WTC11 (cell line): ENCODE results near the gene SH3GL3. TPM values are rescaled to one million over a fixed set of nuclear protein-coding genes. Genes with fewer than 3 reads are reported as not detected.

Experiments
- ATAC-seq: fragments of 200-7000 bp; cut with Tn5 transposase; 2 replicates; pipeline ENCODE4 v1.10.0; 2021; ENCODE audit warnings: mild to moderate bottlenecking, moderate library complexity
- CTCF ChIA-PET: fragments of 300-600 bp; sonication (Branson Sonifier 250); formaldehyde crosslinking; loops from one replicate; lab custom pipeline; 2021; ENCODE audit warnings: antibody characterized with exemption; lab: Charles Lee
- POLR2A ChIA-PET: fragments of 350-600 bp; sonication (Branson Sonifier 250); formaldehyde crosslinking; loops from one replicate; lab custom pipeline; 2021; ENCODE audit warnings: antibody characterized with exemption; lab: Charles Lee
- DNase-seq: peaks from one replicate; pipeline ENCODE4 v3.0.0; 2021; ENCODE audit warnings: low spot score
- H3K27ac Mint-ChIP-seq: 2 replicates; pipeline ENCODE4 v1.8.0; 2021; ENCODE audit warnings: mixed read lengths
- H3K27me3 Mint-ChIP-seq: 2 replicates; pipeline ENCODE4 v1.8.0; 2021; ENCODE audit warnings: low read depth, mild to moderate bottlenecking, moderate library complexity, mixed read lengths
- H3K36me3 Mint-ChIP-seq: 2 replicates; pipeline ENCODE4 v1.8.0; 2021; ENCODE audit warnings: mixed read lengths
- H3K4me1 Mint-ChIP-seq: 2 replicates; pipeline ENCODE4 v1.8.0; 2022; ENCODE audit warnings: mixed read lengths
- H3K4me3 Mint-ChIP-seq: 2 replicates; pipeline ENCODE4 v1.8.0; 2021; ENCODE audit warnings: mild to moderate bottlenecking, moderate library complexity, mixed read lengths
- H3K9me3 Mint-ChIP-seq: 2 replicates; pipeline ENCODE4 v1.8.0; 2021; ENCODE audit warnings: mixed read lengths
- EMX1 ChIP-seq: fragments of 250-450 bp; sonication (Bioruptor Pico); IDR thresholded peaks from 2 replicates; pipeline ENCODE4 v1.8.0; 2021; ENCODE audit warnings: mild to moderate bottlenecking
- ESRRA ChIP-seq: sonication (generic); formaldehyde crosslinking; IDR thresholded peaks from 2 replicates; pipeline ENCODE4 v1.8.1; 2022; ENCODE audit warnings: mild to moderate bottlenecking, missing genetic modification reagents, borderline replicate concordance
- ETV6 ChIP-seq: sonication (generic); formaldehyde crosslinking; IDR thresholded peaks from 2 replicates; pipeline ENCODE4 v1.8.1; 2022; ENCODE audit warnings: mild to moderate bottlenecking, missing genetic modification reagents
- FOXJ3 ChIP-seq: sonication (generic); formaldehyde crosslinking; IDR thresholded peaks from 2 replicates; pipeline ENCODE4 v1.9.0; 2021; ENCODE audit warnings: missing genetic modification reagents, mild to moderate bottlenecking, borderline replicate concordance
- FOXK1 ChIP-seq: sonication (generic); formaldehyde crosslinking; IDR thresholded peaks from 2 replicates; pipeline ENCODE4 v1.8.0; 2022; ENCODE audit warnings: mild to moderate bottlenecking, moderate library complexity, missing genetic modification reagents
- GRHL2 ChIP-seq: fragments of 250-450 bp; sonication (Bioruptor Pico); IDR thresholded peaks from 2 replicates; pipeline ENCODE4 v1.8.0; 2022; ENCODE audit warnings: mild to moderate bottlenecking, moderate library complexity; ENCODE audit not compliant: insufficient replicate concordance, severe bottlenecking
- IRF2 ChIP-seq: sonication (generic); formaldehyde crosslinking; IDR thresholded peaks from 2 replicates; pipeline ENCODE4 v1.8.0; 2022; ENCODE audit warnings: low read depth, missing genetic modification reagents, borderline replicate concordance
- JUN ChIP-seq: sonication (generic); formaldehyde crosslinking; IDR thresholded peaks from 2 replicates; pipeline ENCODE4 v1.8.0; 2023; ENCODE audit warnings: mild to moderate bottlenecking, missing genetic modification reagents
- KAT7 ChIP-seq: sonication (generic); formaldehyde crosslinking; IDR thresholded peaks from 2 replicates; pipeline ENCODE4 v1.8.1; 2023; ENCODE audit warnings: missing genetic modification reagents, mild to moderate bottlenecking, borderline replicate concordance
- NFE2L1 ChIP-seq: sonication (generic); formaldehyde crosslinking; IDR thresholded peaks from 2 replicates; pipeline ENCODE4 v1.8.1; 2023; ENCODE audit warnings: missing genetic modification reagents
- NR2C2 ChIP-seq: sonication (generic); formaldehyde crosslinking; IDR thresholded peaks from 2 replicates; pipeline ENCODE4 v1.8.0; 2022; ENCODE audit warnings: mild to moderate bottlenecking, missing genetic modification reagents
- NR3C1 ChIP-seq: sonication (generic); formaldehyde crosslinking; conservative IDR thresholded peaks from 2 replicates; pipeline ENCODE4 v1.8.1; 2023; ENCODE audit warnings: low read depth, mild to moderate bottlenecking, missing genetic modification reagents
- SMAD3 ChIP-seq: sonication (generic); formaldehyde crosslinking; IDR thresholded peaks from 2 replicates; pipeline ENCODE4 v1.8.0; 2022; ENCODE audit warnings: missing genetic modification reagents, mild to moderate bottlenecking, borderline replicate concordance
- SOX15 ChIP-seq: fragments of 250-450 bp; sonication (Bioruptor Pico); IDR thresholded peaks from 2 replicates; pipeline ENCODE4 v1.9.0; 2021; ENCODE audit warnings: mild to moderate bottlenecking
- TCF7 ChIP-seq: sonication (generic); formaldehyde crosslinking; IDR thresholded peaks from 2 replicates; pipeline ENCODE4 v1.8.0; 2022; ENCODE audit warnings: mild to moderate bottlenecking, low read depth, missing genetic modification reagents, moderate library complexity
- ZNF138 ChIP-seq: sonication (generic); formaldehyde crosslinking; conservative IDR thresholded peaks from 2 replicates; pipeline ENCODE4 v1.8.1; 2022; ENCODE audit warnings: mild to moderate bottlenecking, moderate library complexity, missing genetic modification reagents
- total RNA-seq: library from RNA; stranded (reverse); gene quantifications from 3 replicates; pipeline ENCODE4 v1.2.3, GENCODE V29; 2021
- TF ChIP-seq, protein P1 (sequence below): fragments of 250-450 bp; sonication (Bioruptor Pico); IDR thresholded peaks from 2 replicates; pipeline ENCODE4 v1.8.0; 2021; ENCODE audit warnings: mild to moderate bottlenecking
- TF ChIP-seq, protein P2 (sequence below): fragments of 250-450 bp; sonication (Bioruptor Pico); IDR thresholded peaks from 2 replicates; pipeline ENCODE4 v1.9.0; 2021; ENCODE audit warnings: moderate library complexity, mild to moderate bottlenecking, inconsistent platforms, borderline replicate concordance
- TF ChIP-seq, protein P3 (sequence below): fragments of 250-450 bp; sonication (Bioruptor Pico); IDR thresholded peaks from 2 replicates; pipeline ENCODE4 v1.9.0; 2021; ENCODE audit warnings: mild to moderate bottlenecking, borderline replicate concordance
- TF ChIP-seq, protein P4 (sequence below): sonication (generic); formaldehyde crosslinking; IDR thresholded peaks from 2 replicates; pipeline ENCODE4 v1.8.1; 2023; ENCODE audit warnings: mild to moderate bottlenecking, moderate library complexity, missing genetic modification reagents
- TF ChIP-seq, protein P5 (sequence below): fragments of 250-450 bp; sonication (Bioruptor Pico); IDR thresholded peaks from 2 replicates; pipeline ENCODE4 v1.9.0; 2021; ENCODE audit warnings: mild to moderate bottlenecking
- TF ChIP-seq, protein P6 (sequence below): sonication (generic); formaldehyde crosslinking; conservative IDR thresholded peaks from 2 replicates; pipeline ENCODE4 v1.8.1; 2022; ENCODE audit warnings: mild to moderate bottlenecking, missing genetic modification reagents
- TF ChIP-seq, protein P7 (sequence below): sonication (generic); formaldehyde crosslinking; conservative IDR thresholded peaks from 2 replicates; pipeline ENCODE4 v1.8.1; 2023; ENCODE audit warnings: mild to moderate bottlenecking, low read depth, missing genetic modification reagents, moderate library complexity
- TF ChIP-seq, protein P8 (sequence below): sonication (generic); formaldehyde crosslinking; IDR thresholded peaks from 2 replicates; pipeline ENCODE4 v1.8.1; 2022; ENCODE audit warnings: missing genetic modification reagents, borderline replicate concordance

SH3GL3 gene
- total RNA-seq, 1 experiment from 2014 or later: 9.2 TPM

DNA sequence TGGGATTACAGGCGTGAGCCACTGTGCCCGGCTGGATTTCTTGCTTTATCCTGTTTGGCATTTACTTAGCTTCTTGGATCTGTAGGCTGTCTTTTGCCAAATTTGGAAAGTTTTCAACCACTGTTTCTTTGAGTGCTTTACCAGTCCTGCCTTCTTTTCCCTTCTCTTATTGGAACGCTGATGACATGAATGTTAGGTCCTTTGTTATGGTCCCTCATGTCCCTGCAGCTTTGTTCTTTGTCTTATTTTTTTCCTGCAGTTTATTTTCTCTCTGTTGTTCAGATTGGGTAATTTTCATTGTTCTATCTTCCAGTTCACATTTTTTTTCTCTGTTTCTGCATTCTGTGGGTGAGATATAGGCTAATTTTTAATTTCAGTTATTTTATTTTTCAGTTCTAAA lies 25.0 kb downstream of the SH3GL3 start:
- Mint-ChIP-seq H3K4me3 (no peak overlapping the region), H3K27ac (no peak overlapping the region; the same call in 1 of the 2 replicates), H3K4me1 (peaks cover 17% of the 10 kb centered on the region)
- DNase-seq: no peak
- no peak for TF ChIP-seq NR2C2
- no peak for TF ChIP-seq NFE2L1 (CRISPR knock-in tag)
- no peak for TF ChIP-seq TCF7 (CRISPR knock-in tag)
- TF ChIP-seq, protein P1, sequence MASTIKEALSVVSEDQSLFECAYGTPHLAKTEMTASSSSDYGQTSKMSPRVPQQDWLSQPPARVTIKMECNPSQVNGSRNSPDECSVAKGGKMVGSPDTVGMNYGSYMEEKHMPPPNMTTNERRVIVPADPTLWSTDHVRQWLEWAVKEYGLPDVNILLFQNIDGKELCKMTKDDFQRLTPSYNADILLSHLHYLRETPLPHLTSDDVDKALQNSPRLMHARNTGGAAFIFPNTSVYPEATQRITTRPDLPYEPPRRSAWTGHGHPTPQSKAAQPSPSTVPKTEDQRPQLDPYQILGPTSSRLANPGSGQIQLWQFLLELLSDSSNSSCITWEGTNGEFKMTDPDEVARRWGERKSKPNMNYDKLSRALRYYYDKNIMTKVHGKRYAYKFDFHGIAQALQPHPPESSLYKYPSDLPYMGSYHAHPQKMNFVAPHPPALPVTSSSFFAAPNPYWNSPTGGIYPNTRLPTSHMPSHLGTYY (CRISPR knock-in tag): no peak
- TF ChIP-seq FOXJ3 (CRISPR knock-in tag): no peak
- no peak for TF ChIP-seq NR3C1
- no peak for TF ChIP-seq SMAD3 (CRISPR knock-in tag)
- TF ChIP-seq, protein P2, sequence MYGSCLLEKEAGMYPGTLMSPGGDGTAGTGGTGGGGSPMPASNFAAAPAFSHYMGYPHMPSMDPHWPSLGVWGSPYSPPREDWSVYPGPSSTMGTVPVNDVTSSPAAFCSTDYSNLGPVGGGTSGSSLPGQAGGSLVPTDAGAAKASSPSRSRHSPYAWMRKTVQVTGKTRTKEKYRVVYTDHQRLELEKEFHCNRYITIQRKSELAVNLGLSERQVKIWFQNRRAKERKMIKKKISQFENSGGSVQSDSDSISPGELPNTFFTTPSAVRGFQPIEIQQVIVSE (CRISPR knock-in tag): no peak
- TF ChIP-seq GRHL2 (CRISPR knock-in tag): no peak
- TF ChIP-seq, protein P3, sequence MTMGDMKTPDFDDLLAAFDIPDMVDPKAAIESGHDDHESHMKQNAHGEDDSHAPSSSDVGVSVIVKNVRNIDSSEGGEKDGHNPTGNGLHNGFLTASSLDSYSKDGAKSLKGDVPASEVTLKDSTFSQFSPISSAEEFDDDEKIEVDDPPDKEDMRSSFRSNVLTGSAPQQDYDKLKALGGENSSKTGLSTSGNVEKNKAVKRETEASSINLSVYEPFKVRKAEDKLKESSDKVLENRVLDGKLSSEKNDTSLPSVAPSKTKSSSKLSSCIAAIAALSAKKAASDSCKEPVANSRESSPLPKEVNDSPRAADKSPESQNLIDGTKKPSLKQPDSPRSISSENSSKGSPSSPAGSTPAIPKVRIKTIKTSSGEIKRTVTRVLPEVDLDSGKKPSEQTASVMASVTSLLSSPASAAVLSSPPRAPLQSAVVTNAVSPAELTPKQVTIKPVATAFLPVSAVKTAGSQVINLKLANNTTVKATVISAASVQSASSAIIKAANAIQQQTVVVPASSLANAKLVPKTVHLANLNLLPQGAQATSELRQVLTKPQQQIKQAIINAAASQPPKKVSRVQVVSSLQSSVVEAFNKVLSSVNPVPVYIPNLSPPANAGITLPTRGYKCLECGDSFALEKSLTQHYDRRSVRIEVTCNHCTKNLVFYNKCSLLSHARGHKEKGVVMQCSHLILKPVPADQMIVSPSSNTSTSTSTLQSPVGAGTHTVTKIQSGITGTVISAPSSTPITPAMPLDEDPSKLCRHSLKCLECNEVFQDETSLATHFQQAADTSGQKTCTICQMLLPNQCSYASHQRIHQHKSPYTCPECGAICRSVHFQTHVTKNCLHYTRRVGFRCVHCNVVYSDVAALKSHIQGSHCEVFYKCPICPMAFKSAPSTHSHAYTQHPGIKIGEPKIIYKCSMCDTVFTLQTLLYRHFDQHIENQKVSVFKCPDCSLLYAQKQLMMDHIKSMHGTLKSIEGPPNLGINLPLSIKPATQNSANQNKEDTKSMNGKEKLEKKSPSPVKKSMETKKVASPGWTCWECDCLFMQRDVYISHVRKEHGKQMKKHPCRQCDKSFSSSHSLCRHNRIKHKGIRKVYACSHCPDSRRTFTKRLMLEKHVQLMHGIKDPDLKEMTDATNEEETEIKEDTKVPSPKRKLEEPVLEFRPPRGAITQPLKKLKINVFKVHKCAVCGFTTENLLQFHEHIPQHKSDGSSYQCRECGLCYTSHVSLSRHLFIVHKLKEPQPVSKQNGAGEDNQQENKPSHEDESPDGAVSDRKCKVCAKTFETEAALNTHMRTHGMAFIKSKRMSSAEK: no peak
- TF ChIP-seq JUN (CRISPR knock-in tag): no peak
- TF ChIP-seq, protein P4, sequence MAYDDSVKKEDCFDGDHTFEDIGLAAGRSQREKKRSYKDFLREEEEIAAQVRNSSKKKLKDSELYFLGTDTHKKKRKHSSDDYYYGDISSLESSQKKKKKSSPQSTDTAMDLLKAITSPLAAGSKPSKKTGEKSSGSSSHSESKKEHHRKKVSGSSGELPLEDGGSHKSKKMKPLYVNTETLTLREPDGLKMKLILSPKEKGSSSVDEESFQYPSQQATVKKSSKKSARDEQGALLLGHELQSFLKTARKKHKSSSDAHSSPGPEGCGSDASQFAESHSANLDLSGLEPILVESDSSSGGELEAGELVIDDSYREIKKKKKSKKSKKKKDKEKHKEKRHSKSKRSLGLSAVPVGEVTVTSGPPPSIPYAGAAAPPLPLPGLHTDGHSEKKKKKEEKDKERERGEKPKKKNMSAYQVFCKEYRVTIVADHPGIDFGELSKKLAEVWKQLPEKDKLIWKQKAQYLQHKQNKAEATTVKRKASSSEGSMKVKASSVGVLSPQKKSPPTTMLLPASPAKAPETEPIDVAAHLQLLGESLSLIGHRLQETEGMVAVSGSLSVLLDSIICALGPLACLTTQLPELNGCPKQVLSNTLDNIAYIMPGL: no peak
- no peak for TF ChIP-seq FOXK1 (CRISPR knock-in tag)
- TF ChIP-seq EMX1: no peak
- TF ChIP-seq SOX15: no peak
- TF ChIP-seq, all 79 proteins: peak for 0
- H3K9me3 Mint-ChIP-seq: peaks cover 17% of the 10 kb centered on the region
- CTCF ChIA-PET: interaction anchor here (1.6 kb wide), 1 partner anchor 26 kb away, joined by 3 read pairs; no protein-coding TSS in a partner anchor
- ATAC-seq: no peak
- POLR2A ChIA-PET: no interaction called here
- no peaks in the 10 kb centered on the region for H3K27me3 Mint-ChIP-seq
- H3K36me3 Mint-ChIP-seq: peaks cover 5% of the 10 kb centered on the region

DNA sequence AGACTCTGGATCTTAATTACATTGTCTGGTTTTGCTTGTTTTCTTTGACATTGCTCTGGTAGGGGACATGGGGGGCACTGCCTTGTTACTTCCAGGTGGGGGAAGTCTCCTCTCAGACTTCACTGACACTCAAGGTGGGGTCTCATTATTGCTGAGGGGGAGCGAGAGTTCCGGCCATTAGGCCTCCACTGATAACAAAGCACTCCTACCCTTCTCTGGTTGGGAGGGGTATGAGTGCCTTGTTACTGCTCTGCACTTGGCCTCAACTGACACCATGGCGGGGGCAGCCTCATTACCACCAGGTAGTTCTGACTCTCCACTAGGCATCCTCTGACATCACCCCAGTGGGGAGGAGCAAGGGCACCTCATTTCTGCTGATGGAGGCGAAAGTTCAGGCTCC lies 25.7 kb downstream of the SH3GL3 start:
- ATAC-seq: no peak
- Mint-ChIP-seq H3K27me3 (no peaks in the 10 kb centered on the region), H3K36me3 (peaks cover 5% of the 10 kb centered on the region), H3K4me1 (peaks cover 21% of the 10 kb centered on the region), H3K4me3 (no peak overlapping the region), H3K27ac (no peak overlapping the region), H3K9me3 (peaks cover 17% of the 10 kb centered on the region)
- DNase-seq: no peak
- CTCF ChIA-PET: no interaction called here
- POLR2A ChIA-PET: no interaction called here
- TF ChIP-seq, protein P5, sequence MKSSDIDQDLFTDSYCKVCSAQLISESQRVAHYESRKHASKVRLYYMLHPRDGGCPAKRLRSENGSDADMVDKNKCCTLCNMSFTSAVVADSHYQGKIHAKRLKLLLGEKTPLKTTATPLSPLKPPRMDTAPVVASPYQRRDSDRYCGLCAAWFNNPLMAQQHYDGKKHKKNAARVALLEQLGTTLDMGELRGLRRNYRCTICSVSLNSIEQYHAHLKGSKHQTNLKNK: no peak
- TF ChIP-seq KAT7 (no peak), IRF2 (CRISPR knock-in tag) (no peak), ETV6 (CRISPR knock-in tag) (no peak), ZNF138 (CRISPR knock-in tag) (no peak), ESRRA (CRISPR knock-in tag) (no peak)
- TF ChIP-seq, protein P6, sequence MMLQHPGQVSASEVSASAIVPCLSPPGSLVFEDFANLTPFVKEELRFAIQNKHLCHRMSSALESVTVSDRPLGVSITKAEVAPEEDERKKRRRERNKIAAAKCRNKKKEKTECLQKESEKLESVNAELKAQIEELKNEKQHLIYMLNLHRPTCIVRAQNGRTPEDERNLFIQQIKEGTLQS (CRISPR knock-in tag): no peak
- TF ChIP-seq, protein P7, sequence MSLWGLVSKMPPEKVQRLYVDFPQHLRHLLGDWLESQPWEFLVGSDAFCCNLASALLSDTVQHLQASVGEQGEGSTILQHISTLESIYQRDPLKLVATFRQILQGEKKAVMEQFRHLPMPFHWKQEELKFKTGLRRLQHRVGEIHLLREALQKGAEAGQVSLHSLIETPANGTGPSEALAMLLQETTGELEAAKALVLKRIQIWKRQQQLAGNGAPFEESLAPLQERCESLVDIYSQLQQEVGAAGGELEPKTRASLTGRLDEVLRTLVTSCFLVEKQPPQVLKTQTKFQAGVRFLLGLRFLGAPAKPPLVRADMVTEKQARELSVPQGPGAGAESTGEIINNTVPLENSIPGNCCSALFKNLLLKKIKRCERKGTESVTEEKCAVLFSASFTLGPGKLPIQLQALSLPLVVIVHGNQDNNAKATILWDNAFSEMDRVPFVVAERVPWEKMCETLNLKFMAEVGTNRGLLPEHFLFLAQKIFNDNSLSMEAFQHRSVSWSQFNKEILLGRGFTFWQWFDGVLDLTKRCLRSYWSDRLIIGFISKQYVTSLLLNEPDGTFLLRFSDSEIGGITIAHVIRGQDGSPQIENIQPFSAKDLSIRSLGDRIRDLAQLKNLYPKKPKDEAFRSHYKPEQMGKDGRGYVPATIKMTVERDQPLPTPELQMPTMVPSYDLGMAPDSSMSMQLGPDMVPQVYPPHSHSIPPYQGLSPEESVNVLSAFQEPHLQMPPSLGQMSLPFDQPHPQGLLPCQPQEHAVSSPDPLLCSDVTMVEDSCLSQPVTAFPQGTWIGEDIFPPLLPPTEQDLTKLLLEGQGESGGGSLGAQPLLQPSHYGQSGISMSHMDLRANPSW (CRISPR knock-in tag): no peak
- TF ChIP-seq, protein P8, sequence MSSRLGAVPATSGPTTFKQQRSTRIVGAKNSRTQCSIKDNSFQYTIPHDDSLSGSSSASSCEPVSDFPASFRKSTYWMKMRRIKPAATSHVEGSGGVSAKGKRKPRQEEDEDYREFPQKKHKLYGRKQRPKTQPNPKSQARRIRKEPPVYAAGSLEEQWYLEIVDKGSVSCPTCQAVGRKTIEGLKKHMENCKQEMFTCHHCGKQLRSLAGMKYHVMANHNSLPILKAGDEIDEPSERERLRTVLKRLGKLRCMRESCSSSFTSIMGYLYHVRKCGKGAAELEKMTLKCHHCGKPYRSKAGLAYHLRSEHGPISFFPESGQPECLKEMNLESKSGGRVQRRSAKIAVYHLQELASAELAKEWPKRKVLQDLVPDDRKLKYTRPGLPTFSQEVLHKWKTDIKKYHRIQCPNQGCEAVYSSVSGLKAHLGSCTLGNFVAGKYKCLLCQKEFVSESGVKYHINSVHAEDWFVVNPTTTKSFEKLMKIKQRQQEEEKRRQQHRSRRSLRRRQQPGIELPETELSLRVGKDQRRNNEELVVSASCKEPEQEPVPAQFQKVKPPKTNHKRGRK (CRISPR knock-in tag): no peak
